Endodermal cell (in vitro differentiated cells): ENCODE measurements around the gene MLKL. TPM values are rescaled to one million over a fixed set of nuclear protein-coding genes. Genes with fewer than 3 reads are reported as not detected.
A peak's percentile ranks its signal among the peaks of the same experiment; 100 is the strongest.

ENCODE experiments used
- DNase-seq: peaks from one replicate; pipeline ENCODE4 v3.0.0-alpha.2; 2017
- H3K27ac ChIP-seq: 2 replicates; pipeline ENCODE4 v1.5.1; 2013; ENCODE audit warnings: mild to moderate bottlenecking, low read depth, low read length, moderate library complexity
- H3K27me3 ChIP-seq: 2 replicates; pipeline ENCODE4 v1.6.1; 2013; ENCODE audit warnings: mild to moderate bottlenecking, low read length, moderate library complexity; ENCODE audit not compliant: insufficient read depth, control insufficient read depth, poor library complexity, severe bottlenecking
- H3K36me3 ChIP-seq: 2 replicates; pipeline ENCODE4 v1.7.0; 2013; ENCODE audit warnings: mild to moderate bottlenecking, low read length, moderate library complexity; ENCODE audit not compliant: control insufficient read depth, insufficient read depth
- H3K4me1 ChIP-seq: one replicate; pipeline ENCODE4 v1.7.0; 2013; ENCODE audit warnings: low read length; ENCODE audit not compliant: control insufficient read depth, insufficient read depth
- H3K4me3 ChIP-seq: 2 replicates; pipeline ENCODE4 v1.5.1; 2013; ENCODE audit warnings: mild to moderate bottlenecking, low read length, moderate library complexity
- H3K9ac ChIP-seq: 2 replicates; pipeline ENCODE4 v1.6.1; 2013; ENCODE audit warnings: mild to moderate bottlenecking, low read length, moderate library complexity; ENCODE audit not compliant: poor library complexity, severe bottlenecking; ENCODE audit errors: extremely low read depth
- H3K9me3 ChIP-seq: 2 replicates; pipeline ENCODE4 v1.6.1; 2013; ENCODE audit warnings: mild to moderate bottlenecking, low read length, moderate library complexity; ENCODE audit not compliant: control insufficient read depth
- H3K27ac Mint-ChIP-seq: 2 replicates; pipeline ENCODE4 v1.8.0; 2020; ENCODE audit warnings: mixed read lengths
- H3K27me3 Mint-ChIP-seq: 2 replicates; pipeline ENCODE4 v1.8.0; 2021; ENCODE audit warnings: mild to moderate bottlenecking, mixed read lengths; ENCODE audit not compliant: insufficient read depth
- H3K36me3 Mint-ChIP-seq: 2 replicates; pipeline ENCODE4 v1.8.0; 2020; ENCODE audit warnings: low read depth, mixed read lengths
- H3K4me1 Mint-ChIP-seq: 2 replicates; pipeline ENCODE4 v1.8.0; 2020; ENCODE audit warnings: mixed read lengths
- H3K4me3 Mint-ChIP-seq: 2 replicates; pipeline ENCODE4 v1.8.0; 2020; ENCODE audit warnings: mild to moderate bottlenecking, moderate library complexity, mixed read lengths
- H3K9me3 Mint-ChIP-seq: 2 replicates; pipeline ENCODE4 v1.8.0; 2020; ENCODE audit warnings: mild to moderate bottlenecking, mixed read lengths
- WGBS, 2 experiments: methylation state at CpG; one replicate each; pipeline versions ENCODE4 v1.1.5 to v1.1.7; 2013; ENCODE audit warnings: missing lambda C conversion rate in 2 of 2, mixed read lengths in 1 of 2; ENCODE audit not compliant: insufficient coverage in 1 of 2, insufficient read length in 1 of 2; 5-methylcytosine and 5-hydroxymethylcytosine counted together
- total RNA-seq, 2 donors: library from RNA; stranded (reverse); fragmentation: NEBNext Ultra II Directional in 1 of 2; extraction: Animal tissue kit (Norgen Biotek cat#: 25700) in 1 of 2; gene quantifications; 2 replicates in 1 of 2; 3 replicates in 1 of 2; pipeline ENCODE4 v1.2.1, GENCODE V29; 2021
- TF ChIP-seq, protein P1 (sequence below): fragments of 200-600 bp; sonication (generic); conservative IDR thresholded peaks from 2 replicates; pipeline ENCODE4 v1.5.0; 2021; ENCODE audit warnings: antibody characterized with exemption, mild to moderate bottlenecking

The MLKL gene
- total RNA-seq, 2 donors from 2014 or later = 0.22 to 1.3 TPM

GRCh38 chr16:74721716-74722115 is 21.1 kb upstream of the MLKL start:
- Mint-ChIP-seq H3K27me3 (no peaks in the 10 kb centered on the region), H3K27ac (no peak overlapping the region), H3K4me1 (no peaks in the 10 kb centered on the region), H3K4me3 (no peak overlapping the region), H3K9me3 (peaks cover 3% of the 10 kb centered on the region), H3K36me3 (no peaks in the 10 kb centered on the region)
- DNase-seq = no peak
- no peaks in the 10 kb centered on the region for H3K4me1 ChIP-seq
- no peak overlapping the region for H3K4me3 ChIP-seq
- H3K27ac ChIP-seq = no peak overlapping the region
- no peaks in the 10 kb centered on the region for H3K36me3 ChIP-seq
- H3K9ac ChIP-seq = no peak overlapping the region
- WGBS, 2 experiments = 93 to 96% methylated on average over 9 to 11 of the region's 11 CpGs
- peaks cover 2% of the 10 kb centered on the region for H3K9me3 ChIP-seq
- TF ChIP-seq, protein P1, sequence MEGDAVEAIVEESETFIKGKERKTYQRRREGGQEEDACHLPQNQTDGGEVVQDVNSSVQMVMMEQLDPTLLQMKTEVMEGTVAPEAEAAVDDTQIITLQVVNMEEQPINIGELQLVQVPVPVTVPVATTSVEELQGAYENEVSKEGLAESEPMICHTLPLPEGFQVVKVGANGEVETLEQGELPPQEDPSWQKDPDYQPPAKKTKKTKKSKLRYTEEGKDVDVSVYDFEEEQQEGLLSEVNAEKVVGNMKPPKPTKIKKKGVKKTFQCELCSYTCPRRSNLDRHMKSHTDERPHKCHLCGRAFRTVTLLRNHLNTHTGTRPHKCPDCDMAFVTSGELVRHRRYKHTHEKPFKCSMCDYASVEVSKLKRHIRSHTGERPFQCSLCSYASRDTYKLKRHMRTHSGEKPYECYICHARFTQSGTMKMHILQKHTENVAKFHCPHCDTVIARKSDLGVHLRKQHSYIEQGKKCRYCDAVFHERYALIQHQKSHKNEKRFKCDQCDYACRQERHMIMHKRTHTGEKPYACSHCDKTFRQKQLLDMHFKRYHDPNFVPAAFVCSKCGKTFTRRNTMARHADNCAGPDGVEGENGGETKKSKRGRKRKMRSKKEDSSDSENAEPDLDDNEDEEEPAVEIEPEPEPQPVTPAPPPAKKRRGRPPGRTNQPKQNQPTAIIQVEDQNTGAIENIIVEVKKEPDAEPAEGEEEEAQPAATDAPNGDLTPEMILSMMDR = no peak
- H3K27me3 ChIP-seq = no peaks in the 10 kb centered on the region

GRCh38 chr16:74720579-74720978 is 19.9 kb upstream of the MLKL start:
- H3K4me1 Mint-ChIP-seq = no peaks in the 10 kb centered on the region
- no peaks in the 10 kb centered on the region for H3K9me3 Mint-ChIP-seq
- DNase-seq = no peak
- H3K36me3 Mint-ChIP-seq = no peaks in the 10 kb centered on the region
- Histone ChIP-seq H3K4me3 (no peak overlapping the region), H3K4me1 (no peaks in the 10 kb centered on the region), H3K9me3 (no peaks in the 10 kb centered on the region), H3K27me3 (no peaks in the 10 kb centered on the region), H3K36me3 (no peaks in the 10 kb centered on the region), H3K27ac (no peak overlapping the region), H3K9ac (no peak overlapping the region)
- TF ChIP-seq, protein P1 = no peak
- no peak overlapping the region for H3K27ac Mint-ChIP-seq
- H3K4me3 Mint-ChIP-seq = no peak overlapping the region
- WGBS, 2 experiments = 94 to 98% methylated on average over 5 of the region's 5 CpGs
- H3K27me3 Mint-ChIP-seq = no peaks in the 10 kb centered on the region

DNA sequence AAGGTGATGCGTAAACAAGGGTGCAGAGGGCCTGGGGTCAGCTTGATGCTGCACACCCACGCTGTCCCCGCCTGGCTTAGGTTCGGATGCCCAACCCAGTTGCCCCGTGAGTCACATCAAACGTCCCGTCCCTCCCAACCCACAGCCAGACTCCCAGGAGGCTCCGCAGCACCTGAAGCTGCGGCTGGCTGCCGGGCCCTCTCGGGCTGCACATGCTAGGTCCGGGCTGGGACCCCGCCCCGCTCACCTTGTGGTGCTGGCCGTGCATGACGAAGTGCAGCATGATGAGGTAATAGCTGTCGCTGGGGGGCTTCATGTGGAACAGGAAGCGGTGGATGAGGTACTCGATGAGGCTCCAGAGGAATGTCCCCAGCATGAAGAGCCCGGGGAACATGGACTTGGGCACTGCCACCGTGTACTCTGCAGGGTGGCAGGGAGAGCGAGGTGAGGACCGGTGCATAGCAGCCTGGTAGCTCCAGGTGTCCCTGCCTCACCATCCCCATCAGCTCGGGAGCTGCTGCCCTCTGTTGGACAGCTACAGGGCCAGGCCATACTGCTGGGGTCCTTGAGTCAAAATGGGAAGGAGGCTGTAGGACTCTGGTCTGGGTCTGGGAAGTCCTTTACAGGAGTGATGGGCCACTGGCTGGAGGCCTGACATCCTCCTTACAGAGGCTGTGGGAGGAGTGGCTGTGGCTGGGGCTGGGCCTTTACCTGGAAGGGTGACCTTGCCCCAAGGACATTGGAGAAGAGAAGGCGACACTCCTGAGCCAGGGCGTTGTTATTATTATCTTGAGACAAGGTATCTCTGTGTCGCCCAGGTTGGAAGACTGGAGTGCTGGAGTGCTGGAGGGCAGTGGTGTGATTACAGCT is 18.3 kb upstream of the MLKL start:
- Mint-ChIP-seq H3K4me1 (no peaks in the 10 kb centered on the region), H3K4me3 (no peak overlapping the region), H3K27ac (no peak overlapping the region), H3K27me3 (no peaks in the 10 kb centered on the region), H3K36me3 (no peaks in the 10 kb centered on the region), H3K9me3 (no peaks in the 10 kb centered on the region)
- Histone ChIP-seq H3K4me1 (no peaks in the 10 kb centered on the region), H3K27ac (no peak overlapping the region), H3K9ac (no peak overlapping the region), H3K36me3 (no peaks in the 10 kb centered on the region), H3K27me3 (no peaks in the 10 kb centered on the region), H3K4me3 (no peak overlapping the region), H3K9me3 (no peaks in the 10 kb centered on the region)
- DNase-seq = no peak
- TF ChIP-seq, protein P1 = peak; percentile 21
- 95% methylated on average over 14 to 27 of the region's 27 CpGs for WGBS, 2 experiments
